Loucy (cell line): Measurements from ENCODE around the gene NIPBL.

Experiments
- CTCF ChIP-seq: fragments of 200-600 bp; sonication (generic); conservative IDR thresholded peaks from 2 replicates; pipeline ENCODE4 v1.5.1; 2014; ENCODE audit warnings: mild to moderate bottlenecking, antibody characterized with exemption, low read length
- EZH2phosphoT487 ChIP-seq: fragments of 200-600 bp; IDR thresholded peaks from 2 replicates; pipeline ENCODE4 v1.6.1; 2018; ENCODE audit warnings: antibody characterized with exemption, mild to moderate bottlenecking, moderate library complexity, borderline replicate concordance

GRCh38 chr5:36948041-36948440 is 71.5 kb downstream of the NIPBL start:
- TF ChIP-seq CTCF = no peak
- no peak for TF ChIP-seq EZH2phosphoT487
